ENCODE measurements around the gene KCNIP4. TPM values are rescaled to one million over a fixed set of nuclear protein-coding genes. Genes with fewer than 3 reads are reported as not detected.

Gene KCNIP4
- total and polyA plus RNA-seq, 11 donors: 0.19 TPM; not detected in 10

DNA sequence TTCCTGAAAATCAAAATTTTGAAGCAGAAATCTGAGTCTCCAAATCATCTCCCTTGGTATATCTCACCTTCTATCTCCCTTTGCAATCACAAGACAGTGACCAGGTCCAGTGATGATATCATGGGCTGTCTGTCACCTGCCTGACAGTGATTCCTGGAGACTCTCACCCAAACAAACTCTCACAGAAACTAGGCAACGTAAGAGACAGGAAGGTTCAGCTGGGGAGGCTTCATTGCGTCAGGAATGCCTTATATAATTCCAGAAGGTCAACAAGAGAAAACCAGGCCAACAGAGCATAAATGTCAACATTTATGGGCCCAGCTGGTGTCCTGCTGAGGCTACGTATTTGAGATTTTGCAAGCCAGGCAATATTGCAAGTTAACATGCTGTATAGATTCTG, 412.7 kb downstream of the KCNIP4 start:
- ATAC-seq: no peak
- intact Hi-C loops (cut with DNase I): no loop called here
- no peak overlapping the region for H3K4me3 ChIP-seq
- 59 to 68% (median 67%) methylated on average over 3 of the region's 3 CpGs for WGBS, 4 donors
- DNase-seq: no peak
- no peaks in the 10 kb centered on the region for H3K36me3 ChIP-seq
- no peak overlapping the region for H3K27ac ChIP-seq
- no peaks in the 10 kb centered on the region for H3K9me3 ChIP-seq
- H3K27me3 ChIP-seq: no peaks in the 10 kb centered on the region
- TF ChIP-seq POLR2A (IDR thresholded peaks at IDR 0.05): no peak
- TF ChIP-seq, protein P1, sequence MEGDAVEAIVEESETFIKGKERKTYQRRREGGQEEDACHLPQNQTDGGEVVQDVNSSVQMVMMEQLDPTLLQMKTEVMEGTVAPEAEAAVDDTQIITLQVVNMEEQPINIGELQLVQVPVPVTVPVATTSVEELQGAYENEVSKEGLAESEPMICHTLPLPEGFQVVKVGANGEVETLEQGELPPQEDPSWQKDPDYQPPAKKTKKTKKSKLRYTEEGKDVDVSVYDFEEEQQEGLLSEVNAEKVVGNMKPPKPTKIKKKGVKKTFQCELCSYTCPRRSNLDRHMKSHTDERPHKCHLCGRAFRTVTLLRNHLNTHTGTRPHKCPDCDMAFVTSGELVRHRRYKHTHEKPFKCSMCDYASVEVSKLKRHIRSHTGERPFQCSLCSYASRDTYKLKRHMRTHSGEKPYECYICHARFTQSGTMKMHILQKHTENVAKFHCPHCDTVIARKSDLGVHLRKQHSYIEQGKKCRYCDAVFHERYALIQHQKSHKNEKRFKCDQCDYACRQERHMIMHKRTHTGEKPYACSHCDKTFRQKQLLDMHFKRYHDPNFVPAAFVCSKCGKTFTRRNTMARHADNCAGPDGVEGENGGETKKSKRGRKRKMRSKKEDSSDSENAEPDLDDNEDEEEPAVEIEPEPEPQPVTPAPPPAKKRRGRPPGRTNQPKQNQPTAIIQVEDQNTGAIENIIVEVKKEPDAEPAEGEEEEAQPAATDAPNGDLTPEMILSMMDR (IDR thresholded peaks at IDR 0.05): no peak
- no peaks in the 10 kb centered on the region for H3K4me1 ChIP-seq

- intact Hi-C loops (cut with DNase I): no loop called here
- H3K4me1 ChIP-seq: no peaks in the 10 kb centered on the region
- ATAC-seq: no peak
- TF ChIP-seq, protein P1 (IDR thresholded peaks at IDR 0.05): no peak
- TF ChIP-seq POLR2A (IDR thresholded peaks at IDR 0.05): no peak
- H3K27ac ChIP-seq: no peak overlapping the region
- no peak overlapping the region for H3K4me3 ChIP-seq
- H3K27me3 ChIP-seq: no peaks in the 10 kb centered on the region
- H3K36me3 ChIP-seq: no peaks in the 10 kb centered on the region
- no peaks in the 10 kb centered on the region for H3K9me3 ChIP-seq
- DNase-seq: no peak
Measured at GRCh38 chr4:21531048-21531447, 417.5 kb downstream of the KCNIP4 start.

GRCh38 chr4:21529214-21529613, 419.4 kb downstream of the KCNIP4 start:
- no peak for ATAC-seq
- Histone ChIP-seq H3K9me3 (no peaks in the 10 kb centered on the region), H3K4me3 (no peak overlapping the region), H3K27ac (no peak overlapping the region), H3K4me1 (no peaks in the 10 kb centered on the region), H3K27me3 (no peaks in the 10 kb centered on the region), H3K36me3 (no peaks in the 10 kb centered on the region)
- intact Hi-C loops (cut with DNase I): no loop called here
- DNase-seq: no peak
- WGBS, 4 donors: 36 to 50% (median 45%) methylated on average over 1 of the region's 1 CpG
- TF ChIP-seq POLR2A (IDR thresholded peaks at IDR 0.05): no peak
- TF ChIP-seq, protein P1 (IDR thresholded peaks at IDR 0.05): no peak

DNA sequence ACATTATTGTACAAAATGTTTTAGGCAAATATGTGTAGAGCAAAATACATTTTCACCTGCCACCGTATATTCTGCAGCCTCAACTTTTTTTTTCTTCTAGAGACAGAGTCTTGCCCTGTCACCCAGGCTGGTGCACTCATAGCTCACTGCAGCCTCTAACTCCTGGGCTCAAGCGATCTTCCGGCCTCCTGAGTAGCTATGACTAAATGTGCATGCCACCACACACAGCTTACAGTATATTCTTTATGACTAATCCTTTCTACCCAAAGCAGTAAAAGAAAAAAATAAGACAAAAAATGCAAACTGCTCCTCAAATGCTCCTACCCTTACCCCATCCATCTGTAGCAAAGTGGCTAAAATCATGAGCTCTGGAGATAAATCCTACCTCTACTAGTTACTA, 426.3 kb downstream of the KCNIP4 start:
- ATAC-seq (no peak), DNase-seq (no peak)
- no peaks in the 10 kb centered on the region for H3K9me3 ChIP-seq
- intact Hi-C loops (cut with DNase I): no loop called here
- H3K27ac ChIP-seq: no peak overlapping the region
- H3K4me1 ChIP-seq: no peaks in the 10 kb centered on the region
- no peaks in the 10 kb centered on the region for H3K27me3 ChIP-seq
- H3K36me3 ChIP-seq: no peaks in the 10 kb centered on the region
- no peak overlapping the region for H3K4me3 ChIP-seq
- WGBS, 4 donors: 90 to 93% (median 93%) methylated on average over 3 of the region's 3 CpGs
- TF ChIP-seq POLR2A (IDR thresholded peaks at IDR 0.05): no peak
- TF ChIP-seq, protein P1 (IDR thresholded peaks at IDR 0.05): no peak

All from heart left ventricle (tissue), 16 donors.